KG1 (cell line): ENCODE measurements around the gene CADM4.
"Not testable (repeated sequence)": the region's sequence is repeated elsewhere in the genome, so short reads cannot be mapped to it uniquely, and the experiment has no call there.

ENCODE experiments used
- DNase-seq: peaks from one replicate; lab custom pipeline; 2025; lab: John Stamatoyannopoulos, UW

The CADM4 gene

DNA sequence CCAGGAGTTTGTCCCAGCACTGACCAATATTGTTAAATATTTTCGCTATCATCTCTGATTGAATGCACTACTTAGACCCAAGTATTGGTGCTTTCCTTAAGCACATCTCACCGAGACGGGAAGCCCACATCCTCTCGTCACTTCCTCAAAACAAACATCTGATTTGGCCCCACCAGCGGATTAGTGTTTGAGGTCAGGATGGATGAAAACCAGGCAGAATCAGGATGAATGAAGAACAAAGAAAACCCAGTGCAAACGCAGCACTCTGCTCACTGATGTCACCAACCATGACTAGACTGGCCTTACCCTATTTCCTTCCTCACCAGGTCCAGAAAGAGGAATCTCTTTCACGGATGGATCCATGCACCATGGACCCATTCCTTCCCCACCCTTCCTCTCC lies 24.4 kb upstream of the CADM4 start:
- no peak for DNase-seq

DNA sequence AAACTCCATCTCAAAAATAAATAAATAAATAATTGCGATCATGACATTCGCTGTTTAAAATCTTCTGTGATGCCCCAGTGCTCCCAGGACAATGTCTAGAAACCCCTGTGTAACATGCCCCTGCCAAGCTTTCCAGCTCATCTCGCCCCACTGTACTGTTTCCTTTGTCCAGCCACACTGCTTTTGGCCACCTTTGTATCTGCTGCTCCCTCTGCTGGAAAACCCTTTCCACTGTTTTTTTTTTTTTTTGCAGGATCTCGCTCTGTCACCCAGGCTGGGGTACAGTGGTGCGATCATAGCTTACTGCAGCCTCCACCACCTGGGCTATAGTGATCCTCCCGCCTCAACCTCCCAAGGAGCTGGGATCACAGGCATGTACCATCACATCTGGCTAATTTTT lies 22.8 kb upstream of the CADM4 start:
- DNase-seq, result no peak

DNA sequence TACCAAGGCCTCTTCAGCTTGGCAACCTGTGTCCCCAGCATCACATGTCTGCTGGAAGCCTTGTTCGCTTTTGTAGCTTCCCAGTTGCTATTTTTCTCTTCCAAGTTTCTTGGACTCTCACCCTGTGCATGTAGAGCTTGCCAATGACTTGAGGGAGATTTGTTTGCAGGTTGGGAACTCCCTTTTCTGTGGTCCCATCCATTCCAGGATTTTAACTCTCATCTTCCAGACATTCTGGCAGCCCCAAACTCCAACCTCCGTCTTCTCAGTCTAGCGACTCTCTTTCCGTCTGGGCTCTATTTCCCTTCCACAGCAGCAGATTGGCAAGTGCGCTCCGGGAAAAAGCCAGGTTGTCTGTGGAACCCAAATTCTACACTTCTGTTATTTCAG lies 21.3 kb upstream of the CADM4 start:
- DNase-seq, result no peak

DNA sequence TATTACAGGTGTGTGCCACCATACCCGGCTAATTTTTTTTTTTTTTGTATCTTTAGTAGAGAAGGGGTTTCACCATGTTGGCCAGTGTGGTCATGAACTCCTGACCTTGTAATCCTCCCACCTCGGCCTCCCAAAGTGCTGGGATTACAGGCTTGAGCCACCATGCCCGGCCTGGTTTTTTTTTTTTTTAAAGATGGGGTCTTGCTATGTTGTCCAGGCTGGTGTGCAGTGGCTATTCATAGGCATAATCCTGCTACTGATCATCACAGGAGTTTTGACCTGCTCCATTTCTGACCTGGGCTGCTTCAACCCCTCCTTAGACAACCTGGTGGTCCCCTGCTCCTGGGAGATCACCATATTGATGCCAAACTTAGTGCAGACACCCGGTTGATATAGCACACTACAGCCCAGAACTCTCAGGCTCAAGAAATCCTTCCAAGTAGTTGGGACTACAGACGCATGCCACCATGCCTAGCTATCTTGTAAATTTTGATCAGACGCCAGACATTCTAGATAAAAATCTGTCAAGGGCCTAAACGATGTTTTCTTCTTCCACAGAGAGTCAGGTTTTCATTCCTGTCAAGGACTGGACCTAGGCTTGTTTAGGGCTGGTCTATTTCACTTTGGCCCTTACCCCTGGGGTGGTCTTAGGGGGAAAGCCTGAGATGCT lies 20.8 kb upstream of the CADM4 start:
- DNase-seq, result no peak

DNA sequence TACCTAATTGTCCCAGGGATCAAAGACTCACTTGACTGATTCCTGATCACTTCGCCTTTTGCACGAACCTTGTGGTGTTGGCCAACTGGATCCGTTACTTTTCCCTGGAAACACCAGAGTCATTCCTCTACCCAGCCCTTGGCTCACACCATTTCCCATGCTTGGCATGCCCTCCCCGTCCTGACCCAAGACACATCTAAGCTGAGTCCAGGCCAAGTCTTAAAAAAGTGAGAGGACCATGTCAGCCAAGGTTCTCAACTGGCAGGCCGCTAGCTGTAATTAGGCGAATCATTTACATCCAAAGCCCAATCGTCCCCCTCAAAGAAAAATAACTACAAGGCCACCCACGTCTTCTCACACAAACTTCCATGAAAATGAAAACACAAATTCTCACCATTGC lies 18.8 kb upstream of the CADM4 start:
- DNase-seq, result no peak

DNA sequence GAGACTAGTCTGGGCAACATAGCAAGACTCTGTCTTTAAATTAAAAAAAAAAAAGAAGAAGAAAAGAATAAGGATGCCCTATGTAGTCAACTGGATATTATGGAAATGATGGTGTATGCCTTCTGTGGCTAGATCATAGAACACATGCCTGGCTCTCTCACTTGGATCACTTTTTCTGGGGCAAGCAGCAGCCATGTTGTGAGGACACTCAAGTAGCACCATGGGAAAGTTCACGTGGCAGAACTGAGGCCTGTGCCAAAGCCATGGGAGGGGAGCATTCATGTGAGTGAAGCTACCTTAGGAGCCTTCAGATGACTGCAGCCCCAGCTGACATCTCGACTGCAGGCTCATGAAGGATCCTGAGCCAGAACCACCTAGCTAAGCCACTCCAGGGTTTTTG lies 18.4 kb upstream of the CADM4 start:
- no peak for DNase-seq

DNA sequence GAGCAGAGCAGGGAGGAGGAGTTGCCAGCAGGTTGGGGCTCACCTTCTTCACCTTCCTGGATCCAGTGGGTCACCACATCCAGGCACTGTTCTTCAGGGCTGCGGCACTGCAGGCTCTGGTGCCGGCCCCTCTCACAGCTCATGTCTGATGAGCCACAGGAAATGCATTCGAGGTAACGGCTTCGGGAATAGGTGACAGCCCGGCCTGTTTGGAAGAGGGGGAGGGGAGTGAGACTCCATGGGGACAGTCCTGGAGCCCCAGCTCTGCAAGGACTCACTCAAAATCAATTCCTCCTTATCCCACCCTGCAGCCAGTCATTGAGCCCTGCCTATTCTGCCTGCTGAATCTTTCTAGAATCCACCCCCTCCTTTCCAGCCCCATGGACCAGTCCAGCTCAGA lies 16.8 kb upstream of the CADM4 start:
- no peak for DNase-seq

DNA sequence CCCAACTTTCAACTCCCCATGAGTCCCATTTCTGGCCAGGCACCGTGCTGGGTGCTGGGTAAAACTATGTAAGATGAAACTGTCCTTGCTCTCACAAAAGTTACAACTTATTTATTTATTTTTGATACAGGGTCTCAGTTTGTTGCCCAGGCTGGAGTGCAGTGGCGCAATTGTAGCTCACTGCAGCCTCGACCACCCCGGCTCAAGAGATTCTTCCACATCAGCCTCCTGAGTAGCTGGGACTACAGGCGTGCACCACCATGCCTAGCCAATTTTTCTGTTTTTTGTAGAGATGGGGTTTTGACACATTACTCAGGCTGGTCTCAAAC lies 12.9 kb upstream of the CADM4 start:
- DNase-seq, result no peak

DNA sequence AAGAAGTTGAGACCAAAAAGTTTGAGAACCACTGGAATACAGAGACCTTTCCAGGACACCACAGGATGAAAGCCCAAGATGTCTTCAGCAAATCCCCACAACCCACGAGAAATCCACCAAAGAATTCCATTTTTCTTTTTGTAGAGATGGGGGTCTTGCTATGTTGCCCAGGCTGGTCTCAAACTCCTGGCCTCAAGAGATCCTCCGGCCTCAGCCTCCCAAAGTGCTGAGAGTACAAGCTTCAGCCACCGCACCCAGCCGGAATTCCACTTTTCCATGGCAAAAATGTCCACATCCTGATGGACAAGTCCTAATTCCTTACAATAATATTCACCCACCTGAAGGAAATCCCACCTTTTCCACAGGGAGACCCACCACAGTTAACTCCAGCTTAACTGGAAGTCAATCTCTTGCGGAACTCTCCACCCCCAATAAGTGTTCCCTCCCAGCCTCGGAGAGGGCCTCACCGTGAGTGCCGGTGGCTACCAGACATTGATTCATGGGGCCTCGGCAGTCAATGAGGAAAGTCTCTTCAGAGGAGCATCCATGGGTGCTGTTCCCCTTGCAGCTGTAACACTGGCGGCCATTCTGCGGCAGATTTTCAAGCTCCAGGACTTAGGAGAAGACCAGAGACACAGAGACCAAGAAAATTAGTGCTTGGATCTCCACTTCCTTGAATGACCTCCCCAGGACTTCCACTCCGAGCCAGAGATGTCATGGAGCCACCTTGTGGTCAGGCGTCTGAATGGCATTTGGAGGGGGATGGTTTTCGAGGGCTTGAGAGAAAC lies 12.3 kb upstream of the CADM4 start:
- DNase-seq, result peak; percentile 45

DNA sequence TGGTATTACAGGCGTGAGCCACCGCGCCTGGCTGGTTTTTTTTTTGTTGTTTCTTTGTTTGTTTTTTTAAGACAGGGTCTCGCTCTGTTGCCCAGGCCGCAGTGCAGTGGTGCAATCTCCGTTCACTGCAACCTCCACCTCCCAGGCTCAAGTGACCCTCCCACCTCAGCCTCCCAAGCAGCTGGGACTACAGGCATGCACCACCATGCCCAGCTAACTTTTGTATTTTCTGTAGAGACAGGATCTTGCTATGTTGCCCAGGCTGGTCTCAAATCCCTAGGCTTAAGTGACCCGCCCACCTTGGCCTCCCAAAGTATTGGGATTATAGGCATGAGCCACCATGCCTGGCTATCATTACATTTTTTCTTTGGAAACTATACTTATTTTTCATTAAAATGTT lies 10.6 kb upstream of the CADM4 start:
- not testable (repeated sequence) for DNase-seq

DNA sequence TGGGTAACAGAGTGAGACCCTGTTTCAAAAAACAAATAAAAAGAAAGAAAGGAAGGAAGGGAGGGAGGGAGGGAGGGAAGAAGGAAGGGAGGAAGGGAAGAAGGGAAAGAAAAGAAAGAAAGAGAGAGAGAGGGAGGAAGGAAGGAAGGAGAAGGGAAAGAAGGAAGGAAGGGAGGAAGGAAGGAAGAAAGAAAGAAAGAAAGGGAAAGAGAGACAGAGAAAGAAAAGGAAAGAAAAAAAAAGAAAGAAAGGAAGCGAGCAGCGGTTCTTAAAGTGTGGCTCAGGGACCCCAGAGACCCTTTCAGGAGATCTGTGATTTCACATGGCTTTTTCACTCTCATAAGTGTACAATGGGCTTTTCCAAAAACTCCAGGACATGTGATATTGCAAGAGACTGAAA lies 9.9 kb upstream of the CADM4 start:
- no peak for DNase-seq

DNA sequence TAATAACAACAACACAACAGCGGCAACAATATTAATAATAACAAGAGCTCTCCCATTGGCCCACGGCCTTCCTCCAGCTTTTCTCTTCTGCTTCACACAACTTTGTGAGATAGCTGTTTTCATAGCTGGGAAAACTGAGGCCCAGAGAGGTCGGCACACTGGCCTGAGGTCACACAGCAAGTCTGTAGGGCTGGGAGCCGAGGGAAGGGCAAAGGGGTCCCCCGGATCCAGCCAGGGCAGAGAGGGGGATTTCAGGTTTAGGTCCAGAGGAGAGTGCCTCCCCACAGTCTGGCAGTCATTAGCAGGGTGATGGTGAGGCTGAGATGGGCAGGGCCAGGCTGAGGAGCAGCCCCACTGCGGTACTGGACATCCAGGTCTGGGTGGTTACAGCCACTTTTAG lies 9.0 kb upstream of the CADM4 start:
- no peak for DNase-seq

DNA sequence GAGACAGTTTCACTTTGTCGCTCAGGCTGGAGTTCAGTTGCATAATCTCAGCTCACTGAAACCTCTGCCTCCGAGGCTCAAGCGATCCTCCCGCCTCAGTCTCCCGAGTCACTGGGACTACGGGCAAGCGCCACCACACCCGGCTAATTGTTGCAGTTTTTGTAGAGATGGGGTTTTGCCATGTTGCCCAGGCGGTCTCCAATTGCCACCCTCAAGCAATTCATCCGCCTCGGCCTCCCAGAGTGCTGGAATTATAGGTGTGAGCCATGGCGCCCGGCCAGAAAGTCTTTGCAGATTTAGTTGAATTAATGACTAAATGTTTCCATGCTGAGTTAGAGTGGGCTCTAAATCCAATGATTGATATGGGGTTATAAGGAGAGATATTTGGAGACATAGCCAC lies 4.5 kb upstream of the CADM4 start:
- DNase-seq, result no peak

DNA sequence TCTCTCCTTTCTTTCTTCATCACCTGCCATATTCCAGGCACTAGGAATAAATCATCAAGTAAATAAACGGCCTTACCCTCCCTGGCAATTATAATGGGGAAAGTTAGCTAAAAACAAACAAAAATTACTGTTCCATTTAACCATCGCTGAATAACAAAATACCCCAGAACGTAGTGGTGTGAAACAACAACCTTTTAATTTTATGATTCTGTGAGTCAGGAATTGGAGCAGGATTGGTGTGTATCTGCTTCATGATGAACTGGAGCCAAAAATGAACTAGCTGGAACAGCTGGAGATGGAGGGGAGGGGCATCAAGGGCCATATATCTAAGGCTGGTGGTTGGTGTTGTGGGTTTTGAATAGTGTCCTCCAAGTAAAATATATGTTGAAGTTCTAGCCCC lies 3.7 kb upstream of the CADM4 start:
- DNase-seq, result no peak

DNA sequence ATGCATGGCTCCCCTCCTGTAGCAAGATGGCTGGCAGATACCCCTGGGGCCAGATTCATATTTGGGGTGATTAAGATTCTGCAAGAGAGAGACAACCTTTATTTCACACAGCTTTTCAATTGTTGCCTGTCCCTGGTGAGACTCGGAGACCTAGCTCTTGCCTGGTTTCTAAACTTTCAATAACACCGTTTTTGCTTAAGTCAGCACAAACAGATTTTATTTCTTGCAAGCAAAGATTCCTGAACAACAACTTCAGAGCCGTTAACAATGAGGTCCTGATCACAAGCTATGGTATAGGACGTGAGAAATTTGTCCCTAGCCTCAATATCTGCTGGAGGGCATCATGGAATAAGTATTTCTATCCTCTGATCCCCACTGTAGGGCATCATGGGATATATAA lies 2.9 kb upstream of the CADM4 start:
- DNase-seq, result no peak

DNA sequence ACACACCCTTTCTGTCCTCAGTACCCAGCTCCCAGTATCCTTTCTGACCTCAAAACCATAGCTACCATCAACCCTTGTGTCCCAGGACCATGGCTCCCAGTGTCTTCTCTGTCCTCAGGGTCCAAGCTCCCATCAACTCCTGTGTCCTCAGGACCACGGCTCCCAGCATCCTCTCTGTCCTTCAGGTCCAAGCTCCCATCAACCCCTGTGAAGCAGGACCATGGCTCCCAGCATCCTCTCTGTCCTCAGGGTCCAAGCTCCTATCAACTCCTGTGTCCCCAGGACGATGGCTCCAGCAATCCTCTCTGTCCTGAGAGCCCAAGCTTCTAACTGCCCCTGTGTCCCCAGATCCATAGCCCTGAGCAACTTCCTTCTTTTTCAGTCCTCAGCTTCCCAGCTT lies 1.7 kb upstream of the CADM4 start:
- DNase-seq, result no peak

DNA sequence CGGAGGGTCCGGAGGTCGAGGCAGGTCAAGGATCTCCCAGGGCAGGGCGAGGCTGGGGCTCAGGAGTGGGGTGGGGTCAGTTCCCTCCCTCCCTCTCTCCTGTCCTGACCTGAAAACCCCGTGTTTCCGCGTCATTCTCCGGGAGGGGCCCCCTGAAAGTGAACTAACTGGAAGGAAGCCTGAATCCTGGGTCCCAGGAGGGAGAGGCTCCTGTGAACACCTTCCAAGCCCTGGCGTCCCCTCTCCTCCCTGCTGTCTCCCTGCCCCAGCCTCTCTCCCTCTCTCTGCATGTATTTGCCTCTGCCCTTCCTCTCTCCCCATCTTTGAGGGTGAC lies 741 bp upstream of the CADM4 start:
- DNase-seq, result no peak

DNA sequence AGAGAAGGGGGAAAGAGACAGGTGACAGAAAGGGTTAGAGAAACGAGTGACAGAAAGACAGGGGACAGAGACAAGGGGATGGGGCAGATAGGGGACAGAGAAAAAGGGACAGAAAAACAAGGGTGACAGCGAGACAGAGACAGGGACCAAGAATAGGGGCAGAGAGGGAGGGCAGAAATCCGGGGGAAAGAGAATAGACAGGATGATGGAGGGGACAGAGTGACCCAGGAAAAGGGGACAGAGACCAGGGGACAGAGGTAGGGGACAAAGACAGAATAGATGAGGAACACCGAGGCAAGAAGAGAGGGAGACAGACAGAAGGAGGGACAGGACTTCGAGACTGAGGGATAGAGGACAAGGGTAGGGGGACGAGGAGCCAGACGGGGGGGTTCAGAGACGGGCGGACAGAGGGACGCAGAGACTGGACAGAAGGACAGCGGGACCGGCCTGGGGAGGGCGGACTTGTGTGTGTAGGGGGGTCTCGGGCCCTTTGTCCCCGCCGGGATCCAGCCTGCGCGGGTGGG lies 593 bp downstream of the CADM4 start:
- DNase-seq, result no peak

DNA sequence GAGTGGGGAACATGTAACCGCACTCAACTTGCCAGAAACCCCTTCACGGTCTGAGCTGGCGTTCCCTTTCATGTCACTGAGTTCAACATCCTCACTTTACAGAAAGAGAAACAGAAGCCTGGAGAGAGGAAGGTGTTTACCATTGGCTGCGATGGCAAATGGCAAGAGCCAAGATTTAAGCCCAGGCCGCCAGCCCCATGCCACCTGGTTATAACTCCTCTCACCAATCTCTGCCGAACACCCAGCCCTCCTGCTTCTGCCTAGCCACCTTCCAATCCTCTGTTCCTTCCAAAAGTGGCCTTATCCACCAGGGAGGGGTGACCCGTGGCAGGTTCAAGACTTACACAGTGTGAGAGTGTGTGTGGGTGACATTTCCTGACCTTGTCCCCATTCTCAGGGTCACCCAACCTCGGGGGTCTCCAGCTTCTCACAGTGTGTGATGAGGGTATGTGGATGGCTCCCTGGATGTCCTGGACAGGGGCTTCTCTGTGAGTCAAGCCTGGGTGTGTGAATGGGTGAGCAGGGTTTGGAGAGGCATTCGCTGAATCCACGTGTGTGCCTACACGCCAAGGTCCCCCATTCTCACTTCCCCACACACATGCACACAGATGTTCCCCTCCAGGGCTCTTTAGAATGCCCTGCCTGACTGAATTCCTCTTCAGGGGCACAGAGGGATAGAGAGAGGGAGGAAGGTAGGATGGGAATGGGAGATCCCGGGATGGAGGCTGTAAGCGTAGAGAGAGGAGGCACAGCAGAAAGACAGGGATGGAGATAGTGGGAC lies 1.2 kb downstream of the CADM4 start:
- no peak for DNase-seq

DNA sequence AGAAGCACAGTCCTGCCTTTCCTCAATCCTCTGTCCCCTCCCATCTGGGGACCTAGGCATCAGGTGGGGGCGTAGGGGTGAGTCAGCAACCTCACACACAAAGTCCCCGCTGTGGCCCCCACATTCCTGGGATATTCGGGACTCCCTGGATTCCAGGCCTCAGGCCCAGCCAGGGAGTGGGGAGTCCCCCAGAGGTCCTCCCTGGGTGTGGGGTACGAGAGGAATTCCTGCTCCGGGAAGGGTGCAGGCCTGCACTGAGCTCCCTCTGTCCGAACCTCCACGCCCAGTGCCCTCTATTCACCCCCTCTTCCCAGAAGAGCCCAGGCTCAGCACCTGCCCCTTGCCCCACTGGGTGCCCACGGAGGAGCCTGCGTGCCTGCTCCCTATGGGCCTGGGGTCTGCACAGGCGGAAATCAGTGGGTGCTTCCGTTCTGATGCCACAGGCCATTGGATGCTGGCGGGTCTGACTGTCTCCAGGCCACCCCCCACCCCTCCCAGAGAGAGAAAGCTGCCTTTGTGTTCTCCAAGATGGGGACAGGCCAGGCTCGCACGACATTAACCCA lies 3.4 kb downstream of the CADM4 start:
- DNase-seq, result no peak

DNA sequence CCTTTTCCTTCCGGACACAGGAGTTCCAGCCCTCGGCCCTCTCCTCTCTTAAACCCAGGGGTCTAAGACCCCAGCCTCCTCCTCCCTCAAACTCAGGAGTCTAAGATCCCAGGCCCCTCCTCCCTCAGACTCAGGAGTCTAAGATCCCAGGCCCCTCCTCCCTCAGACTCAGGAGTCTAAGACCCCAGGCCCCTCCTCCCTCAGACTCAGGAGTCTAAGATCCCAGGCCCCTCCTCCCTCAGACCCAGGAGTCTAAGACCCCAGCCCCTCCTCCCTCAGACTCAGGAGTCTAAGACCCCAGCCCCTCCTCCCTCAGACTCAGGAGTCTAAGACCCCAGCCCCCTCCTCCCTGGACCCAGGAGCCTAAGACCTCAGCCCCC lies 4.1 kb downstream of the CADM4 start:
- DNase-seq, result not testable (repeated sequence)

DNA sequence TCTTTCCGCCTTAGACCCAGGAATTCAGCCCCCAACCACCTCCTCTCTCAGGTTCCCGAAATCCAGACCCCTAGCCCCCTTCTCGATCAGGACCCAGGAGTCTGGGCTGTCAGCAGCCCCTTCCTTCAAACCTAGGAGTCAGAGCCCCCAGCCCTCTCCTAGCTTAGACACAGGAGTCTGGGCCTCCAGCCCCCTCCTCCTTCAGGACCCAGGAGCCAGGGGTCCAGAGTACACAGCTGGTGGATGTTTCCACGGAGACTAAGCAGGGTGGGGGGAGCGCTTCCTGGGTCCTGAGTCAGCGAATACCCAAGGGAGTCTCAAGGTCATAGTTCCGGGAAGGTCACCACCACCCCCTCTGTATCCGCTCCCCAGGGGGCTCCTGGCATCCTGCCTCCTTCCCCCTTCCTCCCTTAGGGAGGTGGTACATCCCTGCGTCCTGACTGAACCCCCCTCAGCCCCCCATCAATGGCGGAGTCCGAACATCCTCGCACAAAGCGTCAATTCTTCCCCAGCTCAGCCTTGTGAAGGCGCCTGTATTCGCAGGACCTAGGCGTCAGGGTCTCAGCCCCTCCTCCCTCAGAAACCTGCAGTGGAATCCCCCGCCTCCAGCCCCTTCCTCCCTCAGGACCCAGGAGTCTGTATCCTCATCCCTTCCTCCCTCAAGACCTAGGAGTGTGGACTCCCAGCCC lies 4.6 kb downstream of the CADM4 start:
- no peak for DNase-seq
